Endothelial cell of umbilical vein (primary cell): ENCODE data around the gene PXT1. TPM values are rescaled to one million over a fixed set of nuclear protein-coding genes. Genes with fewer than 3 reads are reported as not detected.

Experiments
- BruUV-seq: library from RNA; stranded (reverse); fragments of 400-500 nt; replicated peaks from 2 replicates; lab custom pipeline; 2021; lab: Mats Ljungman, UMichigan
- CTCF ChIA-PET: fragments of 300-600, 350-600 bp; sonication (Branson Sonifier 250); formaldehyde crosslinking; loops from one replicate; lab custom pipeline; 2021; ENCODE audit warnings: antibody characterized with exemption, inconsistent platforms; lab: Charles Lee
- POLR2A ChIA-PET: fragments of 300-600, 350-600 bp; sonication (Branson Sonifier 250); formaldehyde crosslinking; loops from one replicate; lab custom pipeline; 2021; ENCODE audit warnings: antibody characterized with exemption, inconsistent platforms; lab: Charles Lee
- DNase-seq: peaks from one replicate; pipeline ENCODE4 v3.0.0-alpha.2; 2011; ENCODE audit warnings: low read depth, low spot score
- FAIRE-seq: peaks from 2 replicates; lab custom pipeline; 2011; peaks lifted over from hg19 to GRCh38; lab: Jason Lieb, UNC
- H2AFZ ChIP-seq: 2 replicates; pipeline ENCODE4 v1.6.0; 2012; ENCODE audit warnings: low read depth, low read length, control low read depth, inconsistent platforms
- H3K27ac ChIP-seq: 2 replicates; pipeline ENCODE4 v1.5.1; 2011; ENCODE audit warnings: low read depth, mild to moderate bottlenecking, control low read depth, low read length, moderate library complexity; ENCODE audit not compliant: insufficient read depth
- H3K27me3 ChIP-seq, 2 experiments: 2 replicates each; pipeline versions ENCODE4 v1.6.0 to v1.6.1; 2011; ENCODE audit warnings: low read length in 2 of 2, mixed read lengths in 1 of 2; ENCODE audit not compliant: control insufficient read depth in 2 of 2, insufficient read depth in 2 of 2
- H3K36me3 ChIP-seq, 2 experiments: 2 replicates in 1 of 2; 3 replicates in 1 of 2; pipeline ENCODE4 v1.5.1; 2011; ENCODE audit warnings: low read length in 2 of 2, mild to moderate bottlenecking in 1 of 2, moderate library complexity in 1 of 2; ENCODE audit not compliant: control insufficient read depth in 2 of 2, insufficient read depth in 2 of 2; ENCODE audit errors: extremely low read depth in 1 of 2
- H3K4me1 ChIP-seq: 3 replicates; pipeline ENCODE4 v1.5.1; 2011; ENCODE audit warnings: mild to moderate bottlenecking, low read length; ENCODE audit not compliant: control insufficient read depth, insufficient read depth; ENCODE audit errors: extremely low read depth
- H3K4me2 ChIP-seq: 2 replicates; pipeline ENCODE4 v1.6.1; 2011; ENCODE audit warnings: low read length, control low read depth, mixed read lengths; ENCODE audit not compliant: insufficient read depth
- H3K4me3 ChIP-seq, 3 experiments: fragments of 200-600 bp in 1 of 3; sonication (generic), shearing (Covaris generic) in 1 of 3; replicated peaks in 1 of 3; 2 replicates each; pipeline ENCODE4 v1.5.1; 2011 to 2016; ENCODE audit warnings: control low read depth in 3 of 3, low read length in 3 of 3, mild to moderate bottlenecking in 2 of 3, inconsistent platforms in 1 of 3, low read depth in 1 of 3, moderate library complexity in 1 of 3; ENCODE audit not compliant: insufficient read depth in 1 of 3
- H3K79me2 ChIP-seq: 2 replicates; pipeline ENCODE4 v1.6.0; 2012; ENCODE audit warnings: low read length, inconsistent platforms; ENCODE audit not compliant: control insufficient read depth, insufficient read depth
- H3K9ac ChIP-seq: replicated peaks from 2 replicates; pipeline ENCODE3; 2011; ENCODE audit warnings: low read length, control low read depth; ENCODE audit not compliant: insufficient read depth; ENCODE audit errors: extremely low read depth
- H3K9me1 ChIP-seq: replicated peaks from 3 replicates; pipeline ENCODE4 v1.6.0; 2011; ENCODE audit warnings: mild to moderate bottlenecking, low read length; ENCODE audit not compliant: control insufficient read depth, insufficient read depth; ENCODE audit errors: extremely low read depth
- H3K9me3 ChIP-seq: replicated peaks from 2 replicates; pipeline ENCODE4 v1.5.1; 2012; ENCODE audit warnings: low read length, inconsistent platforms; ENCODE audit not compliant: control insufficient read depth, insufficient read depth
- H4K20me1 ChIP-seq: replicated peaks from 2 replicates; pipeline ENCODE3; 2011; ENCODE audit warnings: mild to moderate bottlenecking, low read length; ENCODE audit not compliant: control insufficient read depth, insufficient read depth; ENCODE audit errors: extremely low read depth
- CTCF ChIP-seq, 2 donors: IDR thresholded peaks; 1 replicate in 1 of 2; 2 replicates in 1 of 2; pipeline ENCODE4 v1.5.1; 2011; ENCODE audit warnings: low read length in 2 of 2, mild to moderate bottlenecking in 2 of 2, moderate library complexity in 2 of 2, control low read depth in 1 of 2, inconsistent platforms in 1 of 2, low read depth in 1 of 2; ENCODE audit not compliant: insufficient read depth in 1 of 2; ENCODE audit errors: extremely low read depth in 1 of 2
- EZH2 ChIP-seq: IDR thresholded peaks from 2 replicates; pipeline ENCODE4 v1.6.1; 2012; ENCODE audit warnings: borderline replicate concordance, low read depth, mild to moderate bottlenecking, moderate library complexity, low read length, inconsistent platforms; ENCODE audit not compliant: severe bottlenecking
- FOS ChIP-seq: IDR thresholded peaks from 2 replicates; pipeline ENCODE4 v1.6.1; 2011; ENCODE audit warnings: mild to moderate bottlenecking, low read length, moderate library complexity, borderline replicate concordance; ENCODE audit not compliant: insufficient read depth
- GATA2 ChIP-seq: IDR thresholded peaks from 2 replicates; pipeline ENCODE4 v1.7.0; 2011; ENCODE audit warnings: low read depth, mild to moderate bottlenecking, moderate library complexity, mixed read lengths, low read length; ENCODE audit not compliant: insufficient read length, insufficient read depth
- JUN ChIP-seq: IDR thresholded peaks from 2 replicates; pipeline ENCODE4 v1.6.1; 2011; ENCODE audit warnings: borderline replicate concordance, low read depth; ENCODE audit not compliant: insufficient read length, insufficient read depth
- MAX ChIP-seq: IDR thresholded peaks from 2 replicates; pipeline ENCODE4 v1.6.1; 2011; ENCODE audit not compliant: insufficient read depth, insufficient read length
- MYC ChIP-seq: IDR thresholded peaks from one replicate; pipeline ENCODE4 v1.6.1; 2011; ENCODE audit warnings: mild to moderate bottlenecking, low read depth, low read length
- POLR2A ChIP-seq: IDR thresholded peaks from 2 replicates; pipeline ENCODE4 v1.6.1; 2012; ENCODE audit warnings: low read depth, mild to moderate bottlenecking, control low read depth, low read length
- POLR2AphosphoS5 ChIP-seq: IDR thresholded peaks from 2 replicates; pipeline ENCODE4 v1.6.1; 2012; ENCODE audit warnings: low read depth, mild to moderate bottlenecking, control low read depth, low read length, moderate library complexity; ENCODE audit not compliant: insufficient read depth
- dilution Hi-C: fragments of 300-500 bp; cut with MboI; formaldehyde crosslinking; loops from one replicate; pipeline ENCODE4 v1.15.0; 2019; ENCODE audit warnings: low sequenced_read_pairs; ENCODE audit not compliant: extremely low pct_ligation_motif_present
- intact Hi-C: fragments of 100-400 bp; cut with micrococcal nuclease; formaldehyde crosslinking; loops from one replicate; pipeline ENCODE4 v1.10.0; 2022
- polyA plus RNA-seq, 4 experiments: library from polyadenylated mRNA; depleted of rRNA in 3 of 4; stranded (reverse) in 3 of 4; unstranded in 1 of 4; fragments of >200 nt; gene quantifications; 2 replicates each; pipeline versions ENCODE4 v1.2.1 to v1.2.3, GENCODE V29; 2011 to 2012; ENCODE audit warnings: missing spikeins in 1 of 4
- total RNA-seq: library from RNA; stranded (reverse); gene quantifications from 2 replicates; pipeline ENCODE4 v1.2.3, GENCODE V29; 2021

PXT1 gene
- total and polyA plus RNA-seq, 2 donors (not counting 3 experiments of a cell fraction or from before 2014, with no cell fraction given), result not detected

GRCh38 chr6:36478051-36478526 lies 35.4 kb upstream of the PXT1 start:
- peaks cover 3 to 9% of the 10 kb centered on the region in 2 experiments for H3K36me3 ChIP-seq
- CTCF ChIA-PET, result interaction anchor here (0.9 to 2.0 kb wide), 8 partner anchors 8 to 359 kb away, joined by 3 to 7 read pairs (median 4); no protein-coding TSS in a partner anchor

More at GRCh38 chr6:36478051-36478526, 35.4 kb upstream of the PXT1 start:
- Histone ChIP-seq H3K27ac (no peak overlapping the region), H3K9ac (no peak overlapping the region), H3K4me2 (no peak overlapping the region), H2AFZ (no peak overlapping the region), H3K27me3 (no peaks in the 10 kb centered on the region), H3K9me3 (no peaks in the 10 kb centered on the region), H3K79me2 (no peaks in the 10 kb centered on the region), H3K4me3 (no peak overlapping the region), H4K20me1 (no peaks in the 10 kb centered on the region), H3K4me1 (no peaks in the 10 kb centered on the region), H3K9me1 (no peaks in the 10 kb centered on the region)
- dilution Hi-C loops, result no loop called here
- POLR2A ChIA-PET, result interaction anchor here (0.7 kb wide), 1 partner anchor 400 kb away, joined by 3 read pairs; no protein-coding TSS in a partner anchor
- BruUV-seq, result no TSS peak
- intact Hi-C loops, result no loop called here
- no peak for FAIRE-seq
- TF ChIP-seq MAX (no peak), FOS (no peak), JUN (no peak), POLR2A (no peak), GATA2 (no peak), EZH2 (no peak), CTCF (IDR thresholded peaks at IDR 0.05; ENCODE audit: extremely low read depth in 1 of 2, insufficient read depth in 1 of 2, low read depth in 1 of 2, low read length in 2 of 2) (no peak), MYC (no peak), POLR2AphosphoS5 (no peak)
- DNase-seq, result peak; percentile 63
